ENCODE measurements around the gene B3GALT5.

DNA sequence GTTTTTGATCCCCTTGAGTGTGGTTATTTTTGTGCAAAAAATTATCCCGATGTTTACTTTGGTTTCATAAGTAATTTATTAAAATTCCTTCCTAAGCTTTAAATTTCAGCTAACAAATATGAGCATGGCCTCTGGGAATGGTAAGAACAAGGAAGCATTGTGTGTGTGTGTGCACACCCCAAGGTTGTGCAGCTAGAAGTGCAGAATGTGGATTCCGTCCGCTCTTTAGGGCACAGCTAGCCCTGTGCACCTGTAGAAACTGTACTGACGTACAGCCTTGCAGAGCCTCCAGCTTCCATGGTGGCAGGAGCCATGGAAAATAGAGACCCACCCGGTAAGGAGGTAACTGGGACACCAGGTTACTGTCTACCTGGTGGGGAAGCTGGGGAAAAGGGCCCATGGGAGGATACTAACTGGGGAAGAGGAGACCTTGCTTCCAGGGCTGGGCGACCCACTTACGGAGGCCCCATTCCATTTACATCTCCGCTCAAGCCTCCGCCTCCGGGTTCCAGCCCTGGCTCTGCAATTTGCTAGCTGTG is 54.7 kb downstream of the B3GALT5 start:
- TF ChIP-seq, protein P1, sequence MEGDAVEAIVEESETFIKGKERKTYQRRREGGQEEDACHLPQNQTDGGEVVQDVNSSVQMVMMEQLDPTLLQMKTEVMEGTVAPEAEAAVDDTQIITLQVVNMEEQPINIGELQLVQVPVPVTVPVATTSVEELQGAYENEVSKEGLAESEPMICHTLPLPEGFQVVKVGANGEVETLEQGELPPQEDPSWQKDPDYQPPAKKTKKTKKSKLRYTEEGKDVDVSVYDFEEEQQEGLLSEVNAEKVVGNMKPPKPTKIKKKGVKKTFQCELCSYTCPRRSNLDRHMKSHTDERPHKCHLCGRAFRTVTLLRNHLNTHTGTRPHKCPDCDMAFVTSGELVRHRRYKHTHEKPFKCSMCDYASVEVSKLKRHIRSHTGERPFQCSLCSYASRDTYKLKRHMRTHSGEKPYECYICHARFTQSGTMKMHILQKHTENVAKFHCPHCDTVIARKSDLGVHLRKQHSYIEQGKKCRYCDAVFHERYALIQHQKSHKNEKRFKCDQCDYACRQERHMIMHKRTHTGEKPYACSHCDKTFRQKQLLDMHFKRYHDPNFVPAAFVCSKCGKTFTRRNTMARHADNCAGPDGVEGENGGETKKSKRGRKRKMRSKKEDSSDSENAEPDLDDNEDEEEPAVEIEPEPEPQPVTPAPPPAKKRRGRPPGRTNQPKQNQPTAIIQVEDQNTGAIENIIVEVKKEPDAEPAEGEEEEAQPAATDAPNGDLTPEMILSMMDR (IDR thresholded peaks at IDR 0.05), result no peak
- TF ChIP-seq POLR2A (IDR thresholded peaks at IDR 0.05), result no peak
